Spleen (tissue), 7 donors: ENCODE data around the gene UGT1A4.

Experiments
- POLR2A ChIP-seq, 3 donors: fragments of 450-650 bp; IDR thresholded peaks; one replicate each; pipeline ENCODE4 v1.5.1; 2017; ENCODE audit warnings: antibody characterized with exemption in 3 of 3, mild to moderate bottlenecking in 1 of 3
- POLR2AphosphoS5 ChIP-seq, 3 donors: sonication (generic); formaldehyde crosslinking; IDR thresholded peaks; one replicate each; pipeline ENCODE4 v1.5.1; 2017; ENCODE audit warnings: antibody characterized with exemption in 3 of 3
- TF ChIP-seq, protein P1 (sequence below), 11 experiments: fragments of 200-600 bp in 7 of 11; fragments of 450-650 bp in 4 of 11; sonication (generic) in 4 of 11; IDR thresholded peaks in 8 of 11; conservative IDR thresholded peaks in 3 of 11; 1 replicate in 7 of 11; 2 replicates in 4 of 11; pipeline versions ENCODE4 v1.4.0 to v1.8.0; 2016 to 2021; ENCODE audit warnings: antibody characterized with exemption in 11 of 11, inconsistent platforms in 4 of 11, mild to moderate bottlenecking in 1 of 11
- donor health status: DM: no; HTN: no; CAD: no; lungs with moderate emphysema.
- donor health status: DM: no; HTN: no; CAD: no.
- donor health status: DM: no; HTN: no; CAD: no.

DNA sequence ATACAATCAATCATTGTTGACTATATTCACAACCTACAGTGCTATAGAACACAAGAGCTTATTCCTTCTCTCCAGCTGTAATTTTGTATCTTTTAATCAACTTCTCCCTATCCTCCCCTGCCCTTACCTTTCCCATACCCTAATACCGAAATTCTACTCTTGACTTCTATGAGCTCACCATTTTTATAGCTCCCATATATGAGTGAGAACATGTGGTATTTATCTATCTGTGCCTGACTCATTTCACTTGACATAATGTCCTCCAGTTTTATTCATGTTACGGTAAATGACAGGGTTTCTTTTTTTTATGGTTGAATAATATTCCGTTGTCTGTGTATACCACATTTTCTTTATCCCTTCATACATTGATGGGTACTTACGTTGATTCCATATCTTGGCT, 62.2 kb downstream of the UGT1A4 start:
- TF ChIP-seq POLR2AphosphoS5 (IDR thresholded peaks at IDR 0.05) (no peak), POLR2A (IDR thresholded peaks at IDR 0.05) (no peak)
- TF ChIP-seq, protein P1, sequence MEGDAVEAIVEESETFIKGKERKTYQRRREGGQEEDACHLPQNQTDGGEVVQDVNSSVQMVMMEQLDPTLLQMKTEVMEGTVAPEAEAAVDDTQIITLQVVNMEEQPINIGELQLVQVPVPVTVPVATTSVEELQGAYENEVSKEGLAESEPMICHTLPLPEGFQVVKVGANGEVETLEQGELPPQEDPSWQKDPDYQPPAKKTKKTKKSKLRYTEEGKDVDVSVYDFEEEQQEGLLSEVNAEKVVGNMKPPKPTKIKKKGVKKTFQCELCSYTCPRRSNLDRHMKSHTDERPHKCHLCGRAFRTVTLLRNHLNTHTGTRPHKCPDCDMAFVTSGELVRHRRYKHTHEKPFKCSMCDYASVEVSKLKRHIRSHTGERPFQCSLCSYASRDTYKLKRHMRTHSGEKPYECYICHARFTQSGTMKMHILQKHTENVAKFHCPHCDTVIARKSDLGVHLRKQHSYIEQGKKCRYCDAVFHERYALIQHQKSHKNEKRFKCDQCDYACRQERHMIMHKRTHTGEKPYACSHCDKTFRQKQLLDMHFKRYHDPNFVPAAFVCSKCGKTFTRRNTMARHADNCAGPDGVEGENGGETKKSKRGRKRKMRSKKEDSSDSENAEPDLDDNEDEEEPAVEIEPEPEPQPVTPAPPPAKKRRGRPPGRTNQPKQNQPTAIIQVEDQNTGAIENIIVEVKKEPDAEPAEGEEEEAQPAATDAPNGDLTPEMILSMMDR (IDR thresholded peaks at IDR 0.05 in 8 of 11, conservative IDR thresholded peaks at IDR 0.05 in 3 of 11), result no peak
